ENCODE measurements around the gene SLC37A2.

The SLC37A2 gene

GRCh38 chr11:125071846-125072217 is 8.7 kb downstream of the SLC37A2 start:
- no peak for DNase-seq

DNA sequence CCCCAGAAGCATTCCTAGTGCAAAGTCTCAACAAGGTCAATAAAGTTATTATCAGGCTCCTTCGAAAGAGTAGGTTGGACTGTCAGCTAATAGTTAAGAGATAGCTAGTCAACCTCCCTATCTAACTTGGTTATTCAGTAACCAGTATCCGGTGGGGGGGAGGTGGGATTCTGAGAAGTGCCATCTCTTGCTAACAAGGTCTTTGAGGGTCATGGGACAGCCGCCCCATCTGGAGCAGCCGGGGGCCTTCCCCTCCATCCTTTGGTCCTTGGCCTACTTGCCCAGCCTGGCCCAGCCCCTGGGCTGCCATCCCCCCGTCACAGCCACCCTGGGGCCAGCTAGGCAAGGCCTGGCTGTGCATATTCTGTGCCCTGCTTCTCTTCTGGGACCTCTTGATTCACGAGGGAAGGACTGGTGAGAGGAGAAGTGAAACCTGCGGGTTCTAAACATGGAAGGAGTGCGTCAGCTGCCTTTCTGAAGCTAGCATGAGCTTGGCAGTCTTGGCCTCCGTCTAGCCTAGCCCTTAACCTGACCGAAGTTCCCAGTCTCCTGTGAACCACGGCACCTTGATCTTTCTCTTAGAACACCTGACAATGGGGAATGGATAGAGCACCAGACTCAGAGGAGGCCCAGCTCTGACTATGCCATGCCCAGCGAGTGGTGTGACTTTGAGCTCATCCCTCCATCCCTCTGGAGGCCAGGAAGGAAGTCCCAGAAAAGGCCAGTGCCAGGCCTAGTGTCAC is 9.3 kb downstream of the SLC37A2 start:
- no peak for DNase-seq

DNA sequence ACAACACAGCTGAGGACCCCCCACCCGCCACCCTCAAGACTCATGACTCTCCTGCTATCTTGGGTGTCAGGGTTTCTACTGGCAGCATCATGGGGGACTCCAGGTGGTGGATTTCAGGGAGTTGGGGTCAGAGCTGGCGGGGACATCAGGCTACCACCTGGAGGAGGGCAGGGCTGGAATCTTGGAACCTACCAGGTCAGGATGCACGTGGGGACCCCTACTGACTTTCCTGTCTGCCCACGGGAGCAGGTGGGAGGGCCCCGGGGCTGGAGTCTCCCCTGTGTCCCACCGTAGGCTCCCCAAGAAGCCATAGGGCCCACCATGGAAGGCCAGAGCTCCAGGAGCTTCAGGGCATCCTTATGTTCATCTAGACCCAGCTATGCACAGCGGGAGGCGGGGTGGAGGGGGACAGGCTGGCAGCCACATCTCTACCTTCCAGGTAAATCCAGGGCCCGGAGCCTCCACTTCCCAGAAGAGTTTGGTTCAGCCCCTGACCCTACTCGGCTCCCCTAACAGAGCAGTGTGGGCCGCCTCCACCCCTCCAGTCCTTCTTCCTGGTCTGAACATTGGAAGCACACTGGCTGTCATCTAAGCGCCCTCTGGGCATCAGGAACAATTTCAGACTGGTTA is 10.0 kb downstream of the SLC37A2 start:
- no peak for DNase-seq

- no peak for DNase-seq
Measured at GRCh38 chr11:125073616-125074483, 10.7 kb downstream of the SLC37A2 start.

- no peak for DNase-seq
Measured at GRCh38 chr11:125074511-125075241, 11.6 kb downstream of the SLC37A2 start.

DNA sequence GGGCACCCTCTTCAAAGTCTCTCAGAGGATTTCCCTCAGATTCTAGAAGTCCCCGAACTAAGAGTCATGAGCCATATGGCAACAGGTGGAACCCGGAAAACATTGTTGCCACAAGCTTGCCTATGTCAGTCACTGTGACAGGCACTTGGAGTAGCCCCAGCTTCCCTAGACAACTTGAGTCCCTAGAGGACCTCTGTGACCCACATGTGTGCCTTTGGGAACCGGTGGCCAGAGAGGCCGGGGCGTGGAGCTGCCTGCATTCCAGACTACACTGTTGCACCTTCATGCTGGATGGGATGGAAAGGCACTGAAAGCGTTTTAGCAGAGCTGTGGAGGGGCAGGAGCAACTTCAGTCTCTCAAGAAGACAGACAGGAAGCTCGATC is 12.1 kb downstream of the SLC37A2 start:
- DNase-seq, result no peak

- DNase-seq, result no peak
Measured at GRCh38 chr11:125075900-125076317, 12.8 kb downstream of the SLC37A2 start.

- no peak for DNase-seq
Measured at GRCh38 chr11:125076378-125076945, 13.4 kb downstream of the SLC37A2 start.

DNA sequence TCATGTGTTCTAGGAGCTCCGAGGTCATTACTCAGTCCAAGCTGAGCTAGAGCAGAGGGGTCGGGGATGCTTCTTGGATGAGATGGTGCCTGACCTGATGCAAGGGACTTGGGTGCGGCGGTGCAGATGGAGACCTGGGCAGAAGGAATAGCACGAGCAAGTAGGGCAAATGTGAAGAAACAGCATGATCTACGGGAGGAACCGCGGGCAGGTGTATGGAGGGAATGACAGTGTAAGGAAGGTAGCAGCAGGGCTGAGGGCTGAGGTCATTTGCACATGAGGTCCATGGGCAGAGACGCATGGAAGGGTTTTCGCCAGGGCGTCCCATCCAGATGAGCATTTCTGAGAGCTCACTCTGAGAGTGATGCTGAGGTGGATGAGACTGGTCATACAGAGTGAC is 14.9 kb downstream of the SLC37A2 start:
- DNase-seq, result no peak

GRCh38 chr11:125078516-125079140 is 15.5 kb downstream of the SLC37A2 start:
- DNase-seq, result no peak

- DNase-seq, result no peak
Measured at GRCh38 chr11:125079151-125079877, 16.2 kb downstream of the SLC37A2 start.

- DNase-seq, result no peak
Measured at GRCh38 chr11:125079878-125080530, 16.9 kb downstream of the SLC37A2 start.

DNA sequence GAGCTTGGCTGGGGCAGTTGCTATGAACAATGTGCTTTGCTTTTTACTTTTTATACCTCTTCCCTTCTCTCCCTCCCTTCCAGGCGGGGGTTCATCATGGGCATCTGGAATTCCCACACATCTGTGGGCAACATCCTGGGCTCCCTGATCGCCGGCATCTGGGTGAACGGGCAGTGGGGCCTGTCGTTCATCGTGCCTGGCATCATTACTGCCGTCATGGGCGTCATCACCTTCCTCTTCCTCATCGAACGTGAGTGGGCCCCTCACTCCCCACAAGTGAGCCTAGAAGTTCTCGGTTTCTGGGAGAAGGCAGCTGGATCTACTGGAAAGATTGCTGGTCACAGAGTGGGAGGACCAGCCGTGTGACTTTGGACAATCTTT is 17.4 kb downstream of the SLC37A2 start:
- no peak for DNase-seq

- DNase-seq, result no peak
Measured at GRCh38 chr11:125081098-125081798, 18.1 kb downstream of the SLC37A2 start.

GRCh38 chr11:125082040-125082439 is 18.9 kb downstream of the SLC37A2 start:
- no peak for DNase-seq

DNA sequence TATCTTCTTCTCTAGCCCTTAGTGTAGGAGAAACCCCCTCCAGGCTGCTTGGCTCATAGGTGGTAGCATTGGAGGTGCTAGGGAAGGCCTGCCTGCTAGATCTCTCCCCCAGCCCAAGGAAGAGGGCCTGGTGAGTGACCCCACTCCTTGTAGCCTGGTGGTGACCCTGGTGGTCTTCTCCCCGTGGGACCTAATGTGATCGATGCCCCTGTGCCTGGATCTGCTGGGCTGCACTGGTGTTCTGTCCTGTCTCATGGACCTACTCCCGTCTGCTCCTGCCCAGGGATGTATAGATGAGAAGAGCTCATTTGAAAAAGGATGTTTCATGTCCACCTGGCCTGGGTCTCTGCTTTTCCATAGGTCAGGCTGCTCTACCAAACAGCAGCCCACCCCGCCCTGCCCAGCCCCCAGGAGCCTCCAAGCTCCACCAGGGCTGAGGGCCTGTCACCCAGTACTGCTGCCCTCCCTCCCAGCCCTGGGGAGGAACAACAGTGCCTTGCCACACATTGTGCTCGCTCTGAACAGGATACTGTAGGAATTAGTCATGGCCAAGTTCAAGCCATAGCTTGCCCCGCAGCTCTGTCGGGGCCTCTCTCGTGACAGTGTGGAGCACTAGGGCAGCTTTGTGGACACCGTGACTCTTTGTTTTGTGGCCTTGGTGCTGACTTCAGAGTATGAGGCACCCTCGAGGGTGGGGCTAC is 19.7 kb downstream of the SLC37A2 start:
- DNase-seq, result no peak

DNA sequence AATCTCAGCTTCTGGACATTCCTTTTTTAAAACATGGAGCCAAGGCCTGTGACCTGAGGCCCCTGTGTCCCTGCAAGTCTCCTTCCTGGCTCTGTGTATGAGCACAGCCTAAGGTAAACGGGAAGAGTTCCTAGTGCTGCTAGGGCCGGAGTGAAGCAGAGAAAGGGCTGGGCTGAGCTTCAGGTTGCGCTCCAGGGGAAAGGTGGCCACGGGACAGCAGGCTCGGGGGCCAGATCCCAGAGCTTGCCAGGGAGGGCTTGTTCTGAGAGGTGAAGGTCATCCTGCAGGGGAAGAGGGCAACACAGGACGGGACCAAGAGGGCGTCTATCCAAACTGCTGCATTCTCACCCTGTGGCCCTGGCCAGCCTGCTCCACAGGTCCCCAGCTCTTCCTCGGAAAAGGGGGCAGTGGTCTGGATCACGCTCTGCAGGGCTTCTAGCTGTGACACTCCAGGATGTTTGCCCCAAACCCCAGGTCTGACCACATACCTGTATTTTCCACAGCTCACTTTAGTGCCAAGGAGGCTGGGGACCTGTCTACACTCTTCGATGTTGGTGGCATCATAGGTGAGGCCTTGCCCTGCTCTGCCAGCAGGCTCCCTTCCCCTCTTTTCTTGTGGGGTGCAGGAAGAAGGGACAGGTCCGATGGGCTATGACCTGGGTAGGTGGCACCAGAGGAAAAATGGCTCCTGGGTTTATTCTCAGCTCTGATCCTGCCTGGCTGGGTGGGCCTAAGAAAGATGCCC is 20.4 kb downstream of the SLC37A2 start:
- no peak for DNase-seq

GRCh38 chr11:125084057-125084416 is 20.9 kb downstream of the SLC37A2 start:
- DNase-seq, result no peak

GRCh38 chr11:125084761-125085231 is 21.7 kb downstream of the SLC37A2 start:
- no peak for DNase-seq
